Measurements from ENCODE around the gene GGA3.

GGA3 gene

GRCh38 chr17:75231071-75231470, 30.3 kb downstream of the GGA3 start:
- no peak for TF ChIP-seq CTCF (IDR thresholded peaks at IDR 0.05; ENCODE audit: control extremely low read depth, extremely low read depth, low read depth, missing control alignments)
- CTCF ChIA-PET: interaction anchor here (1.0 to 13.5 kb wide), 5 partner anchors 9 to 46 kb away, joined by 3 to 87 read pairs (median 7); no protein-coding TSS in a partner anchor
- POLR2A ChIA-PET: interaction anchor here (1.5 kb wide), 1 partner anchor 12 kb away, joined by 3 read pairs; no protein-coding TSS in a partner anchor
- peak; percentile 6 for DNase-seq (ENCODE audit: extremely low spot score)

DNA sequence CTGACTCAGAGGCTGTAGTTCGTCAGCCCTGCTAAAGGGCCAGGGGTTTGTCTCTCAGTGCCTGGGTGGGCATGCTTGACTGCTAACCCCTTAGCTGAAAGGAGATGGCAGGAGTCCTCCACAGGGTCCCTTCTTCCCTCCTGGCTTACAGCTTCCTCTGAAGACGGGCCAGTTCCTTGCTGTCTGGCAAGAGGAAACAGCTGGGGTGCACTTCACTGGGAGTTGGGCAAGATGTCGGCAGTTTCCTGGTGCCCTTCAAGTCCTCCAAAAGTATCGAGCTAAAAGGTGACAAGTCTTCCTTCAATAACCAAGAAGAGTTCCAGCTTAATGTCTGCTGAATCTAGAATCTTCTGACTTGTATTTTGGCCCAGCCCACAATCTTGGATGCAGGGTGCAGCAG, 32.6 kb downstream of the GGA3 start:
- ChIA-PET CTCF (interaction anchor here (1.2 to 13.5 kb wide), 9 partner anchors 9 to 267 kb away, joined by 3 to 87 read pairs (median 5); partner anchors contain the start of gene NT5C), POLR2A (no interaction called here)
- DNase-seq (ENCODE audit: extremely low spot score): peak; percentile 8
- no peak for TF ChIP-seq CTCF (IDR thresholded peaks at IDR 0.05; ENCODE audit: control extremely low read depth, extremely low read depth, low read depth, missing control alignments)

DNA sequence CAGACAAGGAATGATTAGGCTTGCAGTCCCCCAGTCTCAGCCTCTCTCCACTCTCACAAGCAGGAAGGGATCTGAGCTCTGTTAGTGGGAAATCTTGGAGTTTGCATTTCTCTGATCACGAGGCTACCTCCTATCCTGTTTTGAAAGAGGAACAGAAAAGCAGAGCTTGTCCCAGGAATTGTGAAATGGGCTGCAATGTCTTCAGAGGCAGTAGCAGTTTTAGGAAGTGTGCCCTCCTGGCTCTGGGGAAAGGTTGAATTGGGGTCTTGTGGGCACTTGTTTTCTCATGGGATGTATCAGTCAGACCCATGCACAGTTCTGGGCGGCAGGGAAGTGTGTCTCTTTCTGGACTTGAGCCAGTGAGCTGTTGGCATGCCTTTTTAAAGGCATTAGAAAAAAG, 33.1 kb downstream of the GGA3 start:
- no peak for DNase-seq (ENCODE audit: extremely low spot score)
- POLR2A ChIA-PET: interaction anchor here (0.5 to 0.9 kb wide), 2 partner anchors 12 to 16 kb away, joined by 3 to 6 read pairs; no protein-coding TSS in a partner anchor
- no peak for TF ChIP-seq CTCF (IDR thresholded peaks at IDR 0.05; ENCODE audit: control extremely low read depth, extremely low read depth, low read depth, missing control alignments)
- CTCF ChIA-PET: interaction anchor here (1.2 to 13.5 kb wide), 9 partner anchors 9 to 267 kb away, joined by 3 to 87 read pairs (median 5); partner anchors contain the start of gene NT5C

GRCh38 chr17:75227729-75228128, 33.7 kb downstream of the GGA3 start:
- POLR2A ChIA-PET: interaction anchor here (0.5 to 0.9 kb wide), 2 partner anchors 12 to 15 kb away, joined by 3 to 6 read pairs; no protein-coding TSS in a partner anchor

GRCh38 chr17:75225016-75225415, 36.4 kb downstream of the GGA3 start:
- ChIA-PET CTCF (interaction anchor here (1.2 to 13.5 kb wide), 3 partner anchors 10 to 46 kb away, joined by 3 to 87 read pairs (median 4); partner anchors contain the start of gene MIF4GD), POLR2A (interaction anchor here (0.6 kb wide), 1 partner anchor 204 kb away, joined by 5 read pairs; no protein-coding TSS in a partner anchor)
- no peak for DNase-seq (ENCODE audit: extremely low spot score)
- TF ChIP-seq CTCF (IDR thresholded peaks at IDR 0.05; ENCODE audit: control extremely low read depth, extremely low read depth, low read depth, missing control alignments): no peak

More at GRCh38 chr17:75227729-75228128, 33.7 kb downstream of the GGA3 start:
- TF ChIP-seq CTCF (IDR thresholded peaks at IDR 0.05; ENCODE audit: control extremely low read depth, extremely low read depth, low read depth, missing control alignments): no peak
- DNase-seq (ENCODE audit: extremely low spot score): no peak
- CTCF ChIA-PET: interaction anchor here (1.6 to 13.5 kb wide), 4 partner anchors 8 to 185 kb away, joined by 4 to 87 read pairs (median 10); no protein-coding TSS in a partner anchor

DNA sequence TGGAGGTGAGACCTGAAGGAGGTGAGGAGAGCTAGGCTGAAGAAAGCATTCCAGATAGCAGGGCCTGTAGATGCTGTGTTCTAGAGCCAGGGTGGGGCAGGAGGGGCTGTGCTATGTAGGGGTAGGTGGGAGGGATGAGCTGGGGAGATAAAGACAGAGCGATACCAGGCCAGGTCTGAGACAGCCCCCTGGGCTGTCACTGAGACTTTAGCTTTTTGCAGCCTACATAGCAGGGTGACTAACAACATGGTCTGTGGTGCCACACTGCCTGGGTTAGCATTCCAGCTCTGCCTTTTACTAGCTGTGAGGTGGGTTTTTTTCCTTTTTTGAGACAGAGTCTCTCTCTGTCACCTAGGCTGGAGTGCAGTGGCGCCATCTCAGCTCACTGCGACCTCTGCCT, 41.6 kb downstream of the GGA3 start:
- CTCF ChIA-PET: interaction anchor here (0.9 to 13.5 kb wide), 9 partner anchors 9 to 106 kb away, joined by 3 to 87 read pairs (median 4); partner anchors contain the start of genes GGA3, MIF4GD and MRPS7
- DNase-seq (ENCODE audit: extremely low spot score): no peak
- TF ChIP-seq CTCF (IDR thresholded peaks at IDR 0.05; ENCODE audit: control extremely low read depth, extremely low read depth, low read depth, missing control alignments): no peak
- POLR2A ChIA-PET: interaction anchor here (0.6 kb wide), 1 partner anchor 10 kb away, joined by 5 read pairs; no protein-coding TSS in a partner anchor
